HG03565 (cell line): Measurements from ENCODE around the gene CARM1.
"Not testable (repeated sequence)": the region's sequence is repeated elsewhere in the genome, so short reads cannot be mapped to it uniquely, and the experiment has no call there.

Source experiments
- ATAC-seq: cut with Tn5 transposase; IDR thresholded peaks from one replicate; pipeline ENCODE4 v1.9.1; 2021; ENCODE audit warnings: mild to moderate bottlenecking, moderate library complexity; ENCODE audit not compliant: unreplicated experiment

Gene CARM1

GRCh38 chr19:10927730-10928562 lies 56.6 kb downstream of the CARM1 start:
- ATAC-seq: no peak

- ATAC-seq: peak; percentile 59
Measured at GRCh38 chr19:10928563-10929401, 57.4 kb downstream of the CARM1 start, which contains the start of the genes TIMM29 and YIPF2. Gene TIMM29, plus strand, starts transcription at chr19:10928811. Its CDS starts 12 bp downstream, at chr19:10928823. Gene YIPF2, minus strand, starts transcription at chr19:10928639. Its CDS starts 229 bp downstream, at chr19:10928410.

GRCh38 chr19:10929402-10929794 lies 58.0 kb downstream of the CARM1 start:
- ATAC-seq: no peak

DNA sequence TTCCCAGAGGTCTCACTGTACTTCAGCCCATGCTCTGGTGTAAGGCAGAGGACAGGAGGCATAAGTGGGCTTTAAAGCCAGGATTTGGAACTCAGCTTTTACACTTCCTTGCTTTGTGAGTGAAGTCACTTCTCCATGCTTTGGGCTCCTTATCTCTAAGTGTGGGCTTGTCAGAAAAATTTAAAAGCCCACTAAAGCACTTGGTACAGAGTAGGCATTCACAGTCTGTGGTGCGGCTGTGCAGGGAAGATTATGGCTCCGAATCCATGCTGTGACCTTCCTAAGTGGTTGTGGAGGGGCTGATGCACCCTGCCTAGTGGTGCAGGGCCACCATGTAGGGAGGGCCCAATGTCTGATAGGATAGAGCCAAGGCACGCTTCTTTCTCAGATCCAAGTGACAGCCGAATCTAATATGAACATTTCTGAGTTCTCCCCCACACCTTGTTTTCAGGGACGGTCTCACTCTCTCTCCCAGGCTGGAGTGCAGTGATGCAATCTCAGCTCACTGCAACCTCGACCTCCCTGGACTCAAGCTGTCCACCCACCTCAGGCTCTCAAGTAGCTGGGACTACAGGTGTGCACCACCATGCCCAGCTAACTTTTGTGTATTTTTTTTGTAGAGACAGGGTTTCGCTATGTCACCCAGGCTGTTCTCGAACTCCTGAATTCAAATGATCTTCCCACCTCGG lies 64.2 kb downstream of the CARM1 start:
- ATAC-seq: no peak

DNA sequence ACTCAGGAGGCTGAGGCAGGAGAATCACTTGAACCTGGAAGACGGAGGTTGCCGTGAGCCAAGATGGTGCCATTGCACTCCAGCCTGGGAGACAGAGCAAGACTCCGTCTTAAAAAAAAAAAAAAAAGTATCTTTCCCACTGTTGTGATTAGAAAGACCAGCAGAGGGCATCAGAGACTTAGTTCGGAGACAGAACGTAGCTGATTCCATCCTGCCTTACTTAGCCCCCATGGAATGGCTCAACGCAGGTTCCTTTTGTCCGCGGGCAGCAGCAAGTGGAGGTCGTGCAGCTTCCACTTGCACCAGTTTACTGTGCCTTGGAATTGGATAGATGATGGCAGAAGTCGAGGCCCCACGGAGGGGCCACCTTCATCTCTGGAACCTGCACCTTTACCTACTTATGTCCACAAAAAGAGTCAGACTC lies 65.3 kb downstream of the CARM1 start:
- ATAC-seq: no peak

DNA sequence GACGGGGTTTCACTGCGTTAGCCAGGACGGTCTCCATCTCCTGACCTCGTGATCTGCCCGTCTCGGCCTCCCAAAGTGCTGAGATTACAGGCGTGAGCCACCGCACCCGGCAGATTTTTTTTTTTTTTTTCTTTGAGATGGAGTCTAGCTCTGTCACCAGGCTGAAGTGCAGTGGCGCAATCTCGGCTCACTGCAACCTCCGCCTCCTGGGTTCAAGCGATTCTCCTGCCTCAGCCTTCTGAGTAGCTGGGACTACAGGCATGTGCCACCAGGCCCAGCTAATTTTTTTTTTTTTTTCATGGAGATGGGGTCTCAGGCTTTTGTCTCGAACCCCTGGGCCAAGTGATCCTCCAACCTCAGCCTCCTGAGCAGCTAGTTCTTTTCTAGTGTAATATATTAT lies 70.3 kb downstream of the CARM1 start:
- not testable (repeated sequence) for ATAC-seq

DNA sequence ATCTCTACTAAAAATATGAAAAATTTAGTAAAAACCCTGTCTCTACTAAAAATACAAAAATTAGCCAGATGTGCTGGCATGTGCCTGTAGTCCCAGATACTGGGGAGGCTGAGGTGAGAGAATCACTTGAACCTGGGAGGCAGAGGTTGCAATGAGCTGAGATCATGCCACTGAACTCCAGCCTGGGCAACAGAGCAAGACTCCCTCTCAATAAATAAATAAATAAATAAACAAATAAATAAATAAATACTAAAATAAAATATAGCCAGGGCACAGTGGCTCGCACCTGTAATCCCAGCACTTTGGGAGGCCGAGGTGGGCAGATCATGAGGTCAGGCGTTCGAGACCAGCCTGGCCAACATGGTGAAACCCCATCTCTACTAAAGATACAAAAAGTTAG lies 72.1 kb downstream of the CARM1 start:
- not testable (repeated sequence) for ATAC-seq

DNA sequence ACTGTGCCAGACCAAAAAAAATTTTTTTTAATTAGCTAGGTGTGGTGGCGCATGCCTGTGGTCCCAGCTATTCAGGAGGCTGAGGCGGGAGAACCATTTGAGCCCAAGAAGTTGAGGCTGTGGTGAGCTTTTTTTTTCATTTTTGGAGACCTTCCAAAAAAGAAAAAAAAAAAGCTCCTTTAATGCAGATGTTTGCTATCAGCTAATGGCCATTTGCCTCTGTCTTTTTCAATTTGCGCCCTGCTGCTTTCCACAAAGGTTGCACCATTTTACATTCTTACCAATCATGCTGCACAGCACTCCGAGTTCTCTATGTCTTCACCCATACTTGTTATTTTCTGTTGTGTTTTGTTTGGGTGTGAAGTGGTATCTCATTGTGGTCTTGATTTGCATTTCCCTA lies 73.9 kb downstream of the CARM1 start:
- ATAC-seq: no peak

GRCh38 chr19:10946958-10947657 lies 75.8 kb downstream of the CARM1 start:
- no peak for ATAC-seq

GRCh38 chr19:10952809-10953208 lies 81.5 kb downstream of the CARM1 start:
- no peak for ATAC-seq

- ATAC-seq: not testable (repeated sequence)
Measured at GRCh38 chr19:10959277-10959968, 88.1 kb downstream of the CARM1 start.

GRCh38 chr19:10960314-10961072 lies 89.1 kb downstream of the CARM1 start, which contains the start of gene SMARCA4:
Gene SMARCA4, plus strand, starts transcription at chr19:10961030. Its CDS starts 23,122 bp downstream, at chr19:10984152.
- ATAC-seq: peak; percentile 75

DNA sequence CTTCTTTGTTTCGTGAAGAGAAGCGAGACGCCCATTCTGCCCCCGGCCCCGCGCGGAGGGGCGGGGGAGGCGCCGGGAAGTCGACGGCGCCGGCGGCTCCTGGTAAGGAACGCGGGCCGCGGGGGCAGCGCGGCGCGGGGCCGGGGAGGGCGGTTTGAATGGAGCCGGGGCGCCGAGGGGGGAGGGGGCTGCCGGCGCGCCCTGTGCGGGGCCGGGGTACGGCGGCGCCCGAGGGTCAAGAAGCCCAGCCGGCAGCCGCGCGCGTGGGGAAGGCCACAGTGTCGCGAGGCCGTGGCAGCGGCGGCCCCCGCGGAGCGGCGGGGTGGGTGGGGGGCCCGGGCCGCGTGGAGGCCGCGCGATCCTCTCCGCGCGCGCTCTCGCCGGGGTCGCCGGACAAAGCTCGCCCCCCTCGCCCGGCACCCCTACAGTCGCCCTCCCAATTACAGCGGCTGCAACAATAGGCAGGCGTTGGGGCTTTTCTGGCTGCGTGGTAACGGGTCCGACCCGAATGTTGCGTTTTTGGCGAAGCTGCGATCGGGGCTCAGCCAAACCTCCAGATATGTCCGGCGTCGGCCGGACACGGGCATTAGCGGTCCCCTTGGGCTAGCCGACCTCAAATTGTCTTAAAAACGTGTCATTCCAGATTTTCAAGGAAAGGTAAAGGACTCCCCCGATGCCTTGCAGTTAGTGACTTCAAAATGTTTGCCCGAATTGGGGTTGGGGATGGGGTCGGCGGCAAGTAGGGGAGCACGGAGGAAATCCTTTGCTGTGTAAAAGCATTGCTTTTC lies 89.9 kb downstream of the CARM1 start:
- peak; percentile 17 for ATAC-seq

DNA sequence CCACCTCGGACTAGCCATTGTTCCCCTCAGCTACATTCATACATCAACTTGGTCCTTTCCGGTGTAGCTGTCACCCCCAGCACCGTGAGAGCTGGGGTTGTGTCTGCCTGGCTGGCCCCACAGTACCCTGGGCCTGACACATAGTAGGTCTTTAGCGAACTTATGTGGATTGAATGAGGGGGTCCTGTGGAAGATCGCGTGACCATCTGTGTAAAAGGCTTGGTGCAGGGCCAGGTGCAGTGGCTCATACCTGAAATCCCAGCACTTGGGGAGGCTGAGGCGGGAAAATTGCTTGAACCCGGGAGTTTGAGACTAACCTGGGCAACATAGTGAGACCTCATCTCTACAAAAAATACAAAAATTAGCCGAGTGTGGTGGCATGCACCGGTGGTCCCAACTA lies 91.5 kb downstream of the CARM1 start:
- no peak for ATAC-seq

- ATAC-seq: no peak
Measured at GRCh38 chr19:10963865-10964264, 92.5 kb downstream of the CARM1 start.

DNA sequence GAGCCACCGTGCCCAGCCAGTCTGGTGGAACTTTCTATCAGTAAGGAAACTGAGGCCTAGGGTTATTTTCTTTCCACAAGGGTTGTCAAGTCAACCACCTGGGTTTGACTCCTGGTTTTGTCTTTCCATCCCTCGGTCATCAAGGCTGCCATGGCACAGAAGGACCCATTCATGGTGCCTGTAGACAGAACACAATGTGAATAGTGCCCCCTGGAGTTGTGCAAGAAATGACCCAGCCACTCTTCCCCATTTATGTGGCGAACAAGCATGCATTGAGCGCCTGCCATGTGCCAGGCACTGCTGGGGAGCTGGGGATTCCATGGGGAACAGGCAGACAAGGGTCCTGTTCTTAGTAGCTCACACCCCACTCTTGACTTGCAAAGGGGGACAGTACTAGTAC lies 93.5 kb downstream of the CARM1 start:
- ATAC-seq: no peak

- no peak for ATAC-seq
Measured at GRCh38 chr19:10965398-10965797, 94.0 kb downstream of the CARM1 start.

DNA sequence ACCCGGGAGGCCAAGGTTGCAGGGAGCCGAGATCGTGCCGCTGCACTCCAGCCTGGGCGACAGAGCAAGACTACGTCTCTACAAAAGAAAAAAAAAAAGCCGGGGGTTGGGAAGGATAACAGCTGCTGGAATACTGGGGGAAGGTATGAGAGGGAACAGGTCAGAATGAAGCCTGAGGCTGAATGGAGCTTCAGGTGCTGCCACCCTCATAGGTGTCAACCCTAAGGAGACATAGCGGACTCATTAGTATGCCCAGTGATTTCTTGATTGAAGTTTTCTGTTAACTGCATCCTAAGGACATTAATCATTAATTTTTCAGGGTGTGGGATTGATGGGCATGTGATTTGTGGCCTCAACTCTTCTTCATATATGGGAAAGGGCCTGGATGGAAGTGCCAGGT lies 95.5 kb downstream of the CARM1 start:
- no peak for ATAC-seq
